ENCODE measurements around the gene CAMK1. TPM values are rescaled to one million over a fixed set of nuclear protein-coding genes. Genes with fewer than 3 reads are reported as not detected.

CAMK1 gene
- total and polyA plus RNA-seq, 9 of the 15 experiments (the other 6 are each of a cell fraction or from before 2014, with no cell fraction given): 0.23 to 10.7 (median 6.0) TPM

DNA sequence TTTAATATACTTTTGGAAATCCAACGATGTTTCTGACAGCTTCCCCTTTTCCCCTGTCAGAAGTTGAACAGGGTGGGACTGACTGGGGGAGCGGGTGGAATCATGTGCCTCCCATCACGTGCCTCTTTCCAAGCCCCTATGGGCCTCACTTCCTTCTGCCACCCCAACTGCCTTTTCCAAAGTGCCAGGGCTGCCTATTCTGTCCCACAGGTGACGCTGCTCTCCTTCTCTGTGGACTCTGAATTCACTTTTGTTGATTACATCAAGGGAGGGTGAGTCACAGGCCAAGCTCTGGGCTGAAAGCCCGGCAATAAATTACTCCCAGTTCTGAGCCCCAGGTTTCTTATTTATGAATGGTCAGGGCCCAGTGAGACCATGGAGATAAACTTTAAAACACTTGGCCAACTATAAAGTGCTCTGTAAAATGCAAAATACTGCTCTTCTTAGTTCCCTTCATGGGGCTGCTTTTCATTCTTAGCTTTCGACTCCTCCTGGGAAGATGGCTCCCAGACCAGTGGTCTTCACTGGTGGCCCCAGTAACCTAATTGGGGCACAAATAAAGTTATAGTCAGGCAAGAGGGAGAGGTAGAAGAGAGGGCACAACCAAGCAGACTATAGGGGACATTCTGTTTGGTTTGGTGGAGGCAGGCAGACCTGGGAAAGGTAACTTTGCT lies 53.8 kb downstream of the CAMK1 start (continued):
- TF ChIP-seq, protein P1, sequence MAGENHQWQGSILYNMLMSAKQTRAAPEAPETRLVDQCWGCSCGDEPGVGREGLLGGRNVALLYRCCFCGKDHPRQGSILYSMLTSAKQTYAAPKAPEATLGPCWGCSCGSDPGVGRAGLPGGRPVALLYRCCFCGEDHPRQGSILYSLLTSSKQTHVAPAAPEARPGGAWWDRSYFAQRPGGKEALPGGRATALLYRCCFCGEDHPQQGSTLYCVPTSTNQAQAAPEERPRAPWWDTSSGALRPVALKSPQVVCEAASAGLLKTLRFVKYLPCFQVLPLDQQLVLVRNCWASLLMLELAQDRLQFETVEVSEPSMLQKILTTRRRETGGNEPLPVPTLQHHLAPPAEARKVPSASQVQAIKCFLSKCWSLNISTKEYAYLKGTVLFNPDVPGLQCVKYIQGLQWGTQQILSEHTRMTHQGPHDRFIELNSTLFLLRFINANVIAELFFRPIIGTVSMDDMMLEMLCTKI (IDR thresholded peaks at IDR 0.05; ENCODE audit: partially characterized antibody): no peak
- TF ChIP-seq RNF2 (IDR thresholded peaks at IDR 0.05) (peak; percentile 44; the same call in 1 of the 2 replicates), TFAM (CRISPR knock-in tag; conservative IDR thresholded peaks at IDR 0.05) (no peak), ZC3H4 (CRISPR knock-in tag; IDR thresholded peaks at IDR 0.05; ENCODE audit: borderline replicate concordance) (no peak), ZNF408 (CRISPR knock-in tag; IDR thresholded peaks at IDR 0.05; ENCODE audit: low read depth) (no peak), SMARCB1 (IDR thresholded peaks at IDR 0.05; ENCODE audit: insufficient read length, low read depth) (no peak), HOXB6 (CRISPR knock-in tag; IDR thresholded peaks at IDR 0.05; ENCODE audit: borderline replicate concordance) (no peak), RAD51 (IDR thresholded peaks at IDR 0.05; ENCODE audit: borderline replicate concordance, low read depth) (peak; percentile 94), GATAD2B (IDR thresholded peaks at IDR 0.05; ENCODE audit: borderline replicate concordance) (peak; percentile 88; the same call in 1 of the 2 replicates), FOS (IDR thresholded peaks at IDR 0.05; ENCODE audit: extremely low read depth, insufficient read length) (peak; percentile 80), TARDBP (IDR thresholded peaks at IDR 0.05) (no peak)
- TF ChIP-seq, protein P2, sequence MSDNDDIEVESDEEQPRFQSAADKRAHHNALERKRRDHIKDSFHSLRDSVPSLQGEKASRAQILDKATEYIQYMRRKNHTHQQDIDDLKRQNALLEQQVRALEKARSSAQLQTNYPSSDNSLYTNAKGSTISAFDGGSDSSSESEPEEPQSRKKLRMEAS (CRISPR knock-in tag; IDR thresholded peaks at IDR 0.05): peak; percentile 55; the same call in 1 of the 2 replicates
- TF ChIP-seq, protein P3, sequence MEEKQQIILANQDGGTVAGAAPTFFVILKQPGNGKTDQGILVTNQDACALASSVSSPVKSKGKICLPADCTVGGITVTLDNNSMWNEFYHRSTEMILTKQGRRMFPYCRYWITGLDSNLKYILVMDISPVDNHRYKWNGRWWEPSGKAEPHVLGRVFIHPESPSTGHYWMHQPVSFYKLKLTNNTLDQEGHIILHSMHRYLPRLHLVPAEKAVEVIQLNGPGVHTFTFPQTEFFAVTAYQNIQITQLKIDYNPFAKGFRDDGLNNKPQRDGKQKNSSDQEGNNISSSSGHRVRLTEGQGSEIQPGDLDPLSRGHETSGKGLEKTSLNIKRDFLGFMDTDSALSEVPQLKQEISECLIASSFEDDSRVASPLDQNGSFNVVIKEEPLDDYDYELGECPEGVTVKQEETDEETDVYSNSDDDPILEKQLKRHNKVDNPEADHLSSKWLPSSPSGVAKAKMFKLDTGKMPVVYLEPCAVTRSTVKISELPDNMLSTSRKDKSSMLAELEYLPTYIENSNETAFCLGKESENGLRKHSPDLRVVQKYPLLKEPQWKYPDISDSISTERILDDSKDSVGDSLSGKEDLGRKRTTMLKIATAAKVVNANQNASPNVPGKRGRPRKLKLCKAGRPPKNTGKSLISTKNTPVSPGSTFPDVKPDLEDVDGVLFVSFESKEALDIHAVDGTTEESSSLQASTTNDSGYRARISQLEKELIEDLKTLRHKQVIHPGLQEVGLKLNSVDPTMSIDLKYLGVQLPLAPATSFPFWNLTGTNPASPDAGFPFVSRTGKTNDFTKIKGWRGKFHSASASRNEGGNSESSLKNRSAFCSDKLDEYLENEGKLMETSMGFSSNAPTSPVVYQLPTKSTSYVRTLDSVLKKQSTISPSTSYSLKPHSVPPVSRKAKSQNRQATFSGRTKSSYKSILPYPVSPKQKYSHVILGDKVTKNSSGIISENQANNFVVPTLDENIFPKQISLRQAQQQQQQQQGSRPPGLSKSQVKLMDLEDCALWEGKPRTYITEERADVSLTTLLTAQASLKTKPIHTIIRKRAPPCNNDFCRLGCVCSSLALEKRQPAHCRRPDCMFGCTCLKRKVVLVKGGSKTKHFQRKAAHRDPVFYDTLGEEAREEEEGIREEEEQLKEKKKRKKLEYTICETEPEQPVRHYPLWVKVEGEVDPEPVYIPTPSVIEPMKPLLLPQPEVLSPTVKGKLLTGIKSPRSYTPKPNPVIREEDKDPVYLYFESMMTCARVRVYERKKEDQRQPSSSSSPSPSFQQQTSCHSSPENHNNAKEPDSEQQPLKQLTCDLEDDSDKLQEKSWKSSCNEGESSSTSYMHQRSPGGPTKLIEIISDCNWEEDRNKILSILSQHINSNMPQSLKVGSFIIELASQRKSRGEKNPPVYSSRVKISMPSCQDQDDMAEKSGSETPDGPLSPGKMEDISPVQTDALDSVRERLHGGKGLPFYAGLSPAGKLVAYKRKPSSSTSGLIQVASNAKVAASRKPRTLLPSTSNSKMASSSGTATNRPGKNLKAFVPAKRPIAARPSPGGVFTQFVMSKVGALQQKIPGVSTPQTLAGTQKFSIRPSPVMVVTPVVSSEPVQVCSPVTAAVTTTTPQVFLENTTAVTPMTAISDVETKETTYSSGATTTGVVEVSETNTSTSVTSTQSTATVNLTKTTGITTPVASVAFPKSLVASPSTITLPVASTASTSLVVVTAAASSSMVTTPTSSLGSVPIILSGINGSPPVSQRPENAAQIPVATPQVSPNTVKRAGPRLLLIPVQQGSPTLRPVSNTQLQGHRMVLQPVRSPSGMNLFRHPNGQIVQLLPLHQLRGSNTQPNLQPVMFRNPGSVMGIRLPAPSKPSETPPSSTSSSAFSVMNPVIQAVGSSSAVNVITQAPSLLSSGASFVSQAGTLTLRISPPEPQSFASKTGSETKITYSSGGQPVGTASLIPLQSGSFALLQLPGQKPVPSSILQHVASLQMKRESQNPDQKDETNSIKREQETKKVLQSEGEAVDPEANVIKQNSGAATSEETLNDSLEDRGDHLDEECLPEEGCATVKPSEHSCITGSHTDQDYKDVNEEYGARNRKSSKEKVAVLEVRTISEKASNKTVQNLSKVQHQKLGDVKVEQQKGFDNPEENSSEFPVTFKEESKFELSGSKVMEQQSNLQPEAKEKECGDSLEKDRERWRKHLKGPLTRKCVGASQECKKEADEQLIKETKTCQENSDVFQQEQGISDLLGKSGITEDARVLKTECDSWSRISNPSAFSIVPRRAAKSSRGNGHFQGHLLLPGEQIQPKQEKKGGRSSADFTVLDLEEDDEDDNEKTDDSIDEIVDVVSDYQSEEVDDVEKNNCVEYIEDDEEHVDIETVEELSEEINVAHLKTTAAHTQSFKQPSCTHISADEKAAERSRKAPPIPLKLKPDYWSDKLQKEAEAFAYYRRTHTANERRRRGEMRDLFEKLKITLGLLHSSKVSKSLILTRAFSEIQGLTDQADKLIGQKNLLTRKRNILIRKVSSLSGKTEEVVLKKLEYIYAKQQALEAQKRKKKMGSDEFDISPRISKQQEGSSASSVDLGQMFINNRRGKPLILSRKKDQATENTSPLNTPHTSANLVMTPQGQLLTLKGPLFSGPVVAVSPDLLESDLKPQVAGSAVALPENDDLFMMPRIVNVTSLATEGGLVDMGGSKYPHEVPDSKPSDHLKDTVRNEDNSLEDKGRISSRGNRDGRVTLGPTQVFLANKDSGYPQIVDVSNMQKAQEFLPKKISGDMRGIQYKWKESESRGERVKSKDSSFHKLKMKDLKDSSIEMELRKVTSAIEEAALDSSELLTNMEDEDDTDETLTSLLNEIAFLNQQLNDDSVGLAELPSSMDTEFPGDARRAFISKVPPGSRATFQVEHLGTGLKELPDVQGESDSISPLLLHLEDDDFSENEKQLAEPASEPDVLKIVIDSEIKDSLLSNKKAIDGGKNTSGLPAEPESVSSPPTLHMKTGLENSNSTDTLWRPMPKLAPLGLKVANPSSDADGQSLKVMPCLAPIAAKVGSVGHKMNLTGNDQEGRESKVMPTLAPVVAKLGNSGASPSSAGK (IDR thresholded peaks at IDR 0.05): peak; percentile 52; the same call in 1 of the 2 replicates
- TF ChIP-seq, protein P4, sequence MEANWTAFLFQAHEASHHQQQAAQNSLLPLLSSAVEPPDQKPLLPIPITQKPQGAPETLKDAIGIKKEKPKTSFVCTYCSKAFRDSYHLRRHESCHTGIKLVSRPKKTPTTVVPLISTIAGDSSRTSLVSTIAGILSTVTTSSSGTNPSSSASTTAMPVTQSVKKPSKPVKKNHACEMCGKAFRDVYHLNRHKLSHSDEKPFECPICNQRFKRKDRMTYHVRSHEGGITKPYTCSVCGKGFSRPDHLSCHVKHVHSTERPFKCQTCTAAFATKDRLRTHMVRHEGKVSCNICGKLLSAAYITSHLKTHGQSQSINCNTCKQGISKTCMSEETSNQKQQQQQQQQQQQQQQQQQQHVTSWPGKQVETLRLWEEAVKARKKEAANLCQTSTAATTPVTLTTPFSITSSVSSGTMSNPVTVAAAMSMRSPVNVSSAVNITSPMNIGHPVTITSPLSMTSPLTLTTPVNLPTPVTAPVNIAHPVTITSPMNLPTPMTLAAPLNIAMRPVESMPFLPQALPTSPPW (CRISPR knock-in tag; IDR thresholded peaks at IDR 0.05): peak; percentile 91
